ENCODE results near the gene MEX3A.

MEX3A gene

DNA sequence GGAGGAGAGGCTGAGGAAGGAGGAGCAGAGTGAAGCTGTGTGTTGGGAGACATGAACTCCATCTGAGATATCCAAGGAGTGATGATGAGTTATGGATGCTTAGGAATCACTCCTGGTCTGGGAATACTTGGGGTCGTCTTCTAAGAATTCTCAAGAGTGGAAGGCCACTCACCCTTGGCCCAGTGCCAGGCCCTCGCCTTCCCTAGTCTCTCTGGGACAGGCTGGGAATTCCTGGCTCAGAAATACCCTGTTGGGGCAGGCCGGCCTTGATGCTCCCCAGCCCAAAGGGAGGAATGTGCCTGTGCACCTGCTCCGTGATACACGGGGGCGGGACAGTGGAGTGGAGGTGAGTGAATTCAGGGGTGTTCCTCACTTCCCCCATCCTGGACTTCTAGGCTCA, 19.6 kb upstream of the MEX3A start:
- Histone ChIP-seq H3K9me3 (no peaks in the 10 kb centered on the region), H3K4me1 (peaks cover 22% of the 10 kb centered on the region), H3K4me3 (no peak overlapping the region), H3K36me3 (replicated peaks) (peaks cover 3% of the 10 kb centered on the region; the same call in 1 of the 2 replicates), H3K27me3 (ENCODE audit: low read depth) (no peaks in the 10 kb centered on the region)
- no peak for DNase-seq (ENCODE audit: low spot score in 2 of 2)
- in situ Hi-C loops (cut with MboI; ENCODE audit: low sequenced_read_pairs), result no loop called here

DNA sequence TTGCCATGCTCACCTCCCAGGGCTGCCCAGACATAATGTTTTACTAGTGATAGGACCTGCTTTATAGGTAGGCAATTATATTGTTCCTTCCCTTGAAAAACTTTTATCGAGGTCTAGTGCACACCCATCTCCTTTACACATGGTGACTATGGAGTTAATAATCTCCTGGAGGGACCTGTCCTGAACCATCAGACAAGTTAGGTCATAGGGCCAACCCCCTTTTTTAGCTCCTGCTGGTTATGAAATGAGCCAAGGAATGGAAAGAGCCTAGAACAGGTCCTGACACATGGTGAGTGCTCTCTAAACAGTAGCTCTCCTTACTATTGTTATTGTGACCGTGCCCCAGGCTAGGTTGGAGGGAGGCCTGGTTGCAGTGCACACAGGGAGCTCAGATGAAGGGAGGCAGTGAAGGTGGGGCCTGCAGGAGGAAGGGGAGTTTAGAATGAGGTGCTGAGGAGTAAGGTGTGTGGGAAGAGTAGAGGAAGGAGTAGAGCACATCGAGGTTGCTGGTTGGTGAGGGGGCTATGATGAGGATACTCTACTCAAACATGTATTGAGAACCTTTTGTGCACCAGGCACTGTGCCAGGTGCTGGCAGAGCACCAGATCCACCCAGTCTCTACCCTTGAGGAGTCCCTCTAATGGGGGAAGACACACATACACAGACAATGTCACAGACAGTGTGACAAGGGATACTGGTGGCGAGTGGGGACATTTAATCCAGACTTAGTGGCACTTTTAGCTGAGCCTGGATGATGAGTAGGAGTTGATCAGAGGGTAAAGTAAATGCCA, 18.1 kb upstream of the MEX3A start:
- no peaks in the 10 kb centered on the region for H3K9me3 ChIP-seq
- peaks cover 8% of the 10 kb centered on the region for H3K36me3 ChIP-seq (replicated peaks)
- peaks cover 14% of the 10 kb centered on the region for H3K4me1 ChIP-seq
- H3K27me3 ChIP-seq (ENCODE audit: low read depth), result no peaks in the 10 kb centered on the region
- in situ Hi-C loops (cut with MboI; ENCODE audit: low sequenced_read_pairs), result no loop called here
- peak in 1 of 2 experiments; percentile 50 for DNase-seq (ENCODE audit: low spot score in 2 of 2)
- no peak overlapping the region for H3K4me3 ChIP-seq

DNA sequence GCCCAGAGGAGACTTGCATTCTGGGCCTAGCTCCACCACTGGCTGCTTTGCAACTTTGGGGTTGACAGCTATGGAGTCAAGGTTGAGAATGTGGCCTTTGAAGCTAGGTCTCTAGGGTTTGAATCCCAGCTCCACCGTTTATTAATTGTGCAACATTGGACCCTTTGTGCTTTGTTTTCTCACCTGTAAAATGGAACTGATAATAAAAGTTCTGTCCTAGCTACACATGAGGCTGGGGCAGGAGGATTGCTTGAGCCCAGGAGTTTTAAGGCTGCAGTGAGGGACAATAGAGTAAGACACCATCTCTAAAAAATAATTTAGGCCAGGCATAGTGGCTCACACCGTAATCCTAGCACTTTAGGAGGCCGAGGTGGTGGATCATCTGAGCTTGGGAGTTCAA, 17.0 kb upstream of the MEX3A start:
- Histone ChIP-seq H3K36me3 (replicated peaks) (peaks cover 6% of the 10 kb centered on the region), H3K9me3 (no peaks in the 10 kb centered on the region), H3K4me3 (no peak overlapping the region), H3K4me1 (peaks cover 14% of the 10 kb centered on the region), H3K27me3 (ENCODE audit: low read depth) (no peaks in the 10 kb centered on the region)
- in situ Hi-C loops (cut with MboI; ENCODE audit: low sequenced_read_pairs), result no loop called here
- DNase-seq (ENCODE audit: low spot score in 2 of 2), result no peak

DNA sequence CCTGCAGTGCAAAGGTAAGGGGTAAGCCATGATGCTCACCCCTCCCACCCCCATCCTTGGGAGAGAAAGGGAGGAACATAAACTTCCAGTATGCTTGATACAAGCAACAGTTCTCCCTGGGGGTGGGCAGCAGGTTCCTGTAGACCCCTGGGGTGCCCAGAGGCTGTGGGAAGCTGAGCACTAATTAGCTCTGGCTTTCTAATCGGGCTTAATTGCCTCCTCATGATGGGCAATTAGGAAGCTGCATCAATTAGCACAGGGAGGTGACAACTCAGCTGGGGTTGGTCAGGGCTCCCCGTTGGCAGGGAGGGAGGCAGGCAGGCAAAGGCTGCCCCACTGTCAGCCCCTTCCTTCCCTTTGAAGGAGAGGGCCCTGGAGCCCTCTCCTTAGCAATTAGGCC, 16.5 kb upstream of the MEX3A start:
- Histone ChIP-seq H3K9me3 (no peaks in the 10 kb centered on the region), H3K4me1 (peaks cover 14% of the 10 kb centered on the region), H3K27me3 (ENCODE audit: low read depth) (no peaks in the 10 kb centered on the region), H3K36me3 (replicated peaks) (peaks cover 11% of the 10 kb centered on the region), H3K4me3 (no peak overlapping the region)
- no peak for DNase-seq (ENCODE audit: low spot score in 2 of 2)
- in situ Hi-C loops (cut with MboI; ENCODE audit: low sequenced_read_pairs), result no loop called here

DNA sequence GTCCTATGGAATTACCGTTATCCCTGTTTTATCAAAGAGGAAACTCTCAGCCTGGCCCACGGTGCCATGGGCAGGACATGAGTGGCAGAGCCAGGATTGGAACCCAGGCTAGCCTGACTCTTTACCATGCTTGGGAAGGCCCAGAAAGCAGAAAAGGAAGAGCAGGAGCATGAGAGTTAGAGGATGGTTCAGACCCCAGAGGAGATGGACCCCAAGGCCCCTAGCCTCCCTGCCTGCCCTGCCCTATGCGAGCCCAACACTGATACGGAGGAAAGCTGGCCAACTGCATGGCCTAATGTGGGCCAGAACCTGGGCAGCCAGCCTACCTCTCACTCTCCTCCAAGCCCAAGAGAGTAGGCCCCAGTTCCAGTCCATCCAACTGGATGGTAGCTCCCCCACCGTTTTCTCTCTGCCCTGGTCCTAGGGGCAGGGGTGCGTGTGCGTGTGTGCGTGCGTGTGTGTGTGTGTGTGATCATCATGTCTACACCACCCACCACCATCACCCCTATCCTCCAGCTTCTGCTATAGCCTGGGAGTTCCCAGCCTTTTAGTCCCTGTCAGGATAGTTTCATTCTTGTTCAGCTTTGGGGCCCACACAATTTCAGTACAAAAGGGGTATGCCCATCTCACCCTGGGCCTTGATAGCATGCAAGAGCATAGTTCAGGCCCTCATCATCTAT, 15.4 kb upstream of the MEX3A start:
- Histone ChIP-seq H3K27me3 (ENCODE audit: low read depth) (no peaks in the 10 kb centered on the region), H3K4me1 (peaks cover 14% of the 10 kb centered on the region), H3K9me3 (no peaks in the 10 kb centered on the region), H3K36me3 (replicated peaks) (peaks cover 15% of the 10 kb centered on the region), H3K4me3 (no peak overlapping the region)
- in situ Hi-C loops (cut with MboI; ENCODE audit: low sequenced_read_pairs), result no loop called here
- no peak for DNase-seq (ENCODE audit: low spot score in 2 of 2)

DNA sequence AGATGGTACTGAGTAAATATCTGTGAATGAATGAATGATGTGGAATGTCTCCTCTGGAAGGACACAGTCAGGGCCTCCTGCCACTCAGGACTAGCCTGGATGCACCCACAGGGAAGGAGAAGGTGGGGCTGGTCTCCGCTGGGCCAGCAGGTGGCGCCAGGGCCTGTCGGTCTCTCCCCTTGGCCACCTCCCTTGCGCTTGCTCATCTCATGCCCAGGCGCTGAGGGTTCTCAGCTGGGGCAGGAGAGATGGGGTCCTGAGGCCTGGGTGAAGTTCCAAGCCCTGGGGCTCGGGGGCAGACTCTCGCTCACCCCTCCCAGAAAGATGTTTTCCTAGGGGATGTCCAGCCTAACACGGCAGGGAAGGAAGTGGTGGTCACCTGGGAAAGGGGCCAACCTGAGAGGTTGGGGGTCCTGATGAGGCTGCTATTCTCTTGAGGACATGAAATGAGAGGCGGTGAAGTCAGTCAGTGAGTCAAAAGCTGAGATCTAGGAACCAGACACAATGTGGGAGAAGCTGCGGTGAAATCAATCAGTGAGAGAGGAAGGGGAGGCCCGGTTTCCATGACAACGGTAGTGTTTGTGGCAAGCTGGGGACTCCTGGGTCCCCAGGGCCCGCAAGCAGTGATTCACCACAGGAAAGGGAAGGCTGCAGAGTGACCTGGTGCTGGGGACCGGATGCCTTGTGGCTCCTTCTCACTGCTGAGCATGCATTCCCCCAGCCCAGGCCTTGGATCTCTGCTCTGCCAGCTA, 14.6 kb upstream of the MEX3A start:
- Histone ChIP-seq H3K36me3 (replicated peaks) (peaks cover 18% of the 10 kb centered on the region), H3K4me3 (no peak overlapping the region), H3K27me3 (ENCODE audit: low read depth) (no peaks in the 10 kb centered on the region), H3K4me1 (peaks cover 14% of the 10 kb centered on the region), H3K9me3 (no peaks in the 10 kb centered on the region)
- peak; percentile 73 to 91 for DNase-seq (ENCODE audit: low spot score in 2 of 2)
- in situ Hi-C loops (cut with MboI; ENCODE audit: low sequenced_read_pairs), result no loop called here

DNA sequence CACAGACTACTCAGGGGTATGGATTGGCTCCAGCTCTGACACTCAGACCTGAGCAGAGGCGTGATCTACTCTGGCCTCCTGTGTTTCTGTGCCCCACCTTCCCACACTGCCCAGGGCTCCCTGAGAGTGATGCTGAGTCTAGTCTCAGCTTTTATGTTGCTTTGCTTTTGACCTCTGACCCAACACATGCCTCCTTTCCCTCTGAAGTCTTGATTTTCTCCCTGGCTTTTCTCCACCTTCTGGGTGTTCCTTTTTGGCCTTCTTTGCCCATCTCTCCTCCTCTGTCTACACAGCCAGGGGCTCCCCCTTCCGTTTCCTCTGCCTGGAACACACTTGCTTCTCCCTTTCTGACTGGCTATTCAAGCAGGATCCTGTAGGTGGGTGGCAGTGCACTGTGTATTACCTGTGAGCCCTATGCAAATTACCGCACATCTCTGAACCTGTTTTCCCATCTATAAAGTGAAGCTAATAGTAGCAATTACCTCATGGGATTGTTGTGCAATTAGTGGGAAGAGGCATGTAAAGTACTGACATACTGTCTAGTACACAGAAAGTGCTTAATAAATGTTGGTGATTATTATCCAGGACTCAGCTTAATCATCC, 13.7 kb upstream of the MEX3A start:
- no peak for DNase-seq (ENCODE audit: low spot score in 2 of 2)
- no peaks in the 10 kb centered on the region for H3K27me3 ChIP-seq (ENCODE audit: low read depth)
- no peak overlapping the region for H3K4me3 ChIP-seq
- H3K36me3 ChIP-seq (replicated peaks), result peaks cover 26% of the 10 kb centered on the region
- no peaks in the 10 kb centered on the region for H3K9me3 ChIP-seq
- in situ Hi-C loops (cut with MboI; ENCODE audit: low sequenced_read_pairs), result no loop called here
- H3K4me1 ChIP-seq, result peaks cover 11% of the 10 kb centered on the region

DNA sequence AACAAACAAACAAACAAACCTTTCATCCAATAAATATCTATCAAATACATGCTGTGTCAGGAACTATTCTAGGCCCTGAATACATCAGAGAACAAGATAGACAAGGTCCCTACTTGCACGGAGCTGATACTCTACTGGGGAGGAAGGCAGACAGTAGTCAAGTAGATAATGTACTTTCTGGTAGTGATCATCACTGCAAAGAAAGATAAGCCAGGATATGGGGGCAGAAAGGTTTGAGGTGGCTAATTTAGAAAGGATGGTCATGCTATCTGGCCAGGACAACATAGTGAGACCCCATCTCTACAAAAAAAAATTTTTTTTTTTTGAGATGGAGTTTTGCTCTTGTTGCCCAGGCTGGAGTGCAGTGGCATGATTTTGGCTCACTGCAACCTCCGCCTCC, 9.3 kb upstream of the MEX3A start:
- H3K9me3 ChIP-seq, result no peaks in the 10 kb centered on the region
- in situ Hi-C loops (cut with MboI; ENCODE audit: low sequenced_read_pairs), result loop anchor here (5.0 kb wide), 1 partner anchor 41 kb away; no protein-coding TSS in a partner anchor
- no peak overlapping the region for H3K4me3 ChIP-seq
- DNase-seq (ENCODE audit: low spot score in 2 of 2), result no peak
- H3K36me3 ChIP-seq (replicated peaks), result peaks cover 34% of the 10 kb centered on the region
- no peaks in the 10 kb centered on the region for H3K27me3 ChIP-seq (ENCODE audit: low read depth)
- H3K4me1 ChIP-seq, result peaks cover 10% of the 10 kb centered on the region

DNA sequence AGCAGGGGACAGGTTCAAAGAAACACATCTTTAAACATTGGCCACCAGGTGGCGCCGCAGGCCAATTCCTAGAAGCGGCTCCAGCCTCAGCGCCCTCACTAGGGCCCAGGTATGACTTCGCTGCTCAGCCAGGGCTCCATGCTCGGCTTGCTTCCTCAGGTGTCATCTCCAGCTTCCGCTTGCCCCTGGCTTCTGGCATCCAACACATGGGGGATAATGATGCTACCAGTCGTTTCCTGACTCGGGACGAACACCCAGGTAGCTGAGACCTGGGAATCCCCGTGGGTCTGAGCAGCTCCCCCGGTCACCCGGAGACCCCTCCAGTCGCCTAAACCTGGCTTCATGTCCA, 8.5 kb upstream of the MEX3A start:
- H3K27me3 ChIP-seq (ENCODE audit: low read depth), result no peaks in the 10 kb centered on the region
- H3K9me3 ChIP-seq, result no peaks in the 10 kb centered on the region
- H3K4me3 ChIP-seq, result no peak overlapping the region
- peaks cover 28% of the 10 kb centered on the region for H3K36me3 ChIP-seq (replicated peaks)
- peak; percentile 58 to 90 for DNase-seq (ENCODE audit: low spot score in 2 of 2)
- H3K4me1 ChIP-seq, result peaks cover 18% of the 10 kb centered on the region
- in situ Hi-C loops (cut with MboI; ENCODE audit: low sequenced_read_pairs), result loop anchor here (5.0 kb wide), 1 partner anchor 41 kb away; no protein-coding TSS in a partner anchor

DNA sequence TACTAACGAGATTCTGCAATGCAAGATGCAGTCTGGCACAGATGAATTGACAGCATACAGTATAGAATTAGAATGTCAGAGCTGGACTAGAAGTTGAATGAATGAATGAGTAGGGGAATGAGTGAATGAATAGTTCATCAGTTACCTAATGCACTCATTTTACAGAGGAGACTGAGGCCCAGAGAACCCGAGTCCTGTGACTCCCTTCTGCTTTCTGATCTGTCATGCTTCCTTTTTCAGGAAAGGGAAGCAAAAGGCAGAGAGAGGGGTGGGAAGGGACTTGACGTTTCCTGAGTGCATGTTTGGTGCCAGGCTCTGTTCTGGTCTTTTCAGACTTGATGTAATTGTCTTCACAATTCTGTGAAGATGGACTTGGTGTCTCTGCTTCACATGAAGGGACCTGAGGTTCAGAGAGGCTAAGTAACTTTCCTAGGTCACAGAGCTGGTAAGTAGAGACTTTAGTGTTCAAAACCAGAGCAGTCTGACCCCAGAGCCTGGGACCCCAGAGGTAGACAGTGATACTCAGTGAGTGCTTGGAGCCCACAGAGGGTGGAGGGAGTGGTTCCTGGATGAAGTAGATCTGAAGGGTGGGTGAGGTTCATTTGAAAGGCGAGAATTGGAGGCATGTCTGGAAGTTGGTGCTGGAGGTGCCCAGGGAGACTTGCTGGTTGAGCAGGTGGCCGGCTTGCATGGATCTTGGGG, 8.0 kb upstream of the MEX3A start:
- Histone ChIP-seq H3K9me3 (no peaks in the 10 kb centered on the region), H3K4me3 (no peak overlapping the region), H3K36me3 (replicated peaks) (peaks cover 28% of the 10 kb centered on the region), H3K27me3 (ENCODE audit: low read depth) (no peaks in the 10 kb centered on the region), H3K4me1 (peaks cover 23% of the 10 kb centered on the region)
- no peak for DNase-seq (ENCODE audit: low spot score in 2 of 2)
- in situ Hi-C loops (cut with MboI; ENCODE audit: low sequenced_read_pairs), result loop anchor here (5.0 kb wide), 1 partner anchor 42 kb away; no protein-coding TSS in a partner anchor

DNA sequence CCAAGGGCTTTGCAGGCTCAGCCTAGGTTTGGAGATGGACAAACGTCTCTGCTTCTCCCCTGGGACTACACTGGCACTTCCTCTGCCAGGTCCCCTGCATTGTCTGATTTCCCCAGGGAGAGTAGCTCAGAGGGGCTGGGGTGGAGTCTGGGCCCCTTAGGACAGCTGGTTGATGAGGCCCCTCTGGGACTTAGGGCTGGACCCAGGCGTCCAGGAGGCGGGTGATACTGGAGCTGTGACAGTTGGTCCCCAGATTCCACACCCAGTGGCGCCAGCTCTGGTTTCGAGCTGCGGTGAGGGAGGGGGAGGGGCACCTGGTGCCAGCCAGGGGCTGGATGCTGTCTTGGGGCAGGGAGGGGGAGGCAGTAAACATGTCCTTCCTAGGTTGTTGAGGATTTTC, 7.4 kb upstream of the MEX3A start:
- in situ Hi-C loops (cut with MboI; ENCODE audit: low sequenced_read_pairs), result loop anchor here (5.0 kb wide), 1 partner anchor 43 kb away; no protein-coding TSS in a partner anchor
- peaks cover 26% of the 10 kb centered on the region for H3K4me1 ChIP-seq
- H3K4me3 ChIP-seq, result no peak overlapping the region
- DNase-seq (ENCODE audit: low spot score in 2 of 2), result no peak
- H3K36me3 ChIP-seq (replicated peaks), result peaks cover 28% of the 10 kb centered on the region
- no peaks in the 10 kb centered on the region for H3K27me3 ChIP-seq (ENCODE audit: low read depth)
- H3K9me3 ChIP-seq, result no peaks in the 10 kb centered on the region

DNA sequence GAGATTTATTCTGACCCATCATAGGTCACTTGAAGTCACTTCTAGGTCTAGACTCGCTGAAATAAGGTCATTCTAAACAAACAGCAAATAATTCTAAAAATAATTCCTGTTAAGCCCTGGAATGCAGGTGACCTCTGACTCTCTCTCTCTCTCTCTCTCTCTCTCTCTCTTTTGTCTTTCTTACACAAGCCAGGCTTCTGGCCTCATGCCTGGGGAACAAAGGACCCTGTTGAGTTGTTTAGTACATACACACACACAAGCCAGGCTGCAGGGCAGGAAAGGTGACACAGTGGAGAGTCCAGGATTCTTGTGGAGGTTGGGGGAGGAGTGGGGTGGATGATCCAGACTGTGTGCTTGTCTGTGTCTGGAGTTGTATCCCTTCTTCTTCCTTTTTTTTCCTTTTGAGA, 4.0 kb upstream of the MEX3A start:
- peak; percentile 84 to 89 for DNase-seq (ENCODE audit: low spot score in 2 of 2)
- Histone ChIP-seq H3K4me1 (peaks cover 34% of the 10 kb centered on the region), H3K27me3 (ENCODE audit: low read depth) (no peaks in the 10 kb centered on the region), H3K9me3 (no peaks in the 10 kb centered on the region), H3K4me3 (no peak overlapping the region), H3K36me3 (replicated peaks) (peaks cover 10% of the 10 kb centered on the region)
- in situ Hi-C loops (cut with MboI; ENCODE audit: low sequenced_read_pairs), result no loop called here
